Activated CD8-positive, alpha-beta T cell treated with anti-CD3 and anti-CD28 coated beads, Interleukin-2, amount 10 ng/mL, durations not matched to agents 7 days and 5 days (primary cell): ENCODE measurements around the gene DRAM2. TPM values are rescaled to one million over a fixed set of nuclear protein-coding genes. Genes with fewer than 3 reads are reported as not detected.
"Not testable (repeated sequence)": the region's sequence is repeated elsewhere in the genome, so short reads cannot be mapped to it uniquely, and the experiment has no call there.

Experiments
- ATAC-seq: fragments of 150-1000 bp; cut with Tn5 transposase; one replicate; pipeline ENCODE4 v1.10.0; 2021; ENCODE audit warnings: moderate library complexity
- CTCF ChIA-PET: fragments of 350-600 bp; sonication (Branson Sonifier 250); formaldehyde crosslinking; loops from one replicate; lab custom pipeline; 2021; ENCODE audit warnings: antibody characterized with exemption; lab: Charles Lee
- POLR2A ChIA-PET: fragments of 350-600 bp; sonication (Branson Sonifier 250); formaldehyde crosslinking; loops from one replicate; lab custom pipeline; 2021; ENCODE audit warnings: antibody characterized with exemption; lab: Charles Lee
- DNase-seq: peaks from one replicate; pipeline ENCODE4 v3.0.0-alpha.2; 2020
- H3K27ac Mint-ChIP-seq: one replicate; pipeline ENCODE4 v1.8.0; 2021; ENCODE audit warnings: mild to moderate bottlenecking, mixed read lengths
- H3K27me3 Mint-ChIP-seq: one replicate; pipeline ENCODE4 v1.8.0; 2021; ENCODE audit warnings: low read depth, mixed read lengths
- H3K36me3 Mint-ChIP-seq: one replicate; pipeline ENCODE4 v1.8.0; 2021; ENCODE audit warnings: low read depth, mixed read lengths
- H3K4me1 Mint-ChIP-seq: one replicate; pipeline ENCODE4 v1.8.0; 2021; ENCODE audit warnings: low read depth, mixed read lengths
- H3K4me3 Mint-ChIP-seq: one replicate; pipeline ENCODE4 v1.8.0; 2021; ENCODE audit warnings: mild to moderate bottlenecking, mixed read lengths
- H3K9me3 Mint-ChIP-seq: one replicate; pipeline ENCODE4 v1.8.0; 2022; ENCODE audit warnings: mixed read lengths; ENCODE audit not compliant: insufficient read depth
- total RNA-seq, 2 experiments: library from RNA; stranded (reverse); gene quantifications; one replicate each; pipeline ENCODE4 v1.2.3, GENCODE V29; 2021

DRAM2 gene
- total RNA-seq, 2 experiments from 2014 or later = 27.5 to 29.3 TPM

GRCh38 chr1:111104981-111105380 is 34.9 kb downstream of the DRAM2 start:
- Mint-ChIP-seq H3K4me1 (no peaks in the 10 kb centered on the region), H3K27ac (no peak overlapping the region), H3K9me3 (peaks cover 16% of the 10 kb centered on the region), H3K27me3 (peaks cover 8% of the 10 kb centered on the region), H3K4me3 (no peak overlapping the region), H3K36me3 (peaks cover 3% of the 10 kb centered on the region)
- DNase-seq (no peak), ATAC-seq (no peak)
- CTCF ChIA-PET = interaction anchor here (1.1 kb wide), 1 partner anchor 75 kb away, joined by 5 read pairs; no protein-coding TSS in a partner anchor
- POLR2A ChIA-PET = no interaction called here

- DNase-seq (no peak), ATAC-seq (no peak)
- ChIA-PET CTCF (no interaction called here), POLR2A (no interaction called here)
- Mint-ChIP-seq H3K27ac (no peak overlapping the region), H3K9me3 (peaks cover 14% of the 10 kb centered on the region), H3K27me3 (peaks cover 8% of the 10 kb centered on the region), H3K36me3 (no peaks in the 10 kb centered on the region), H3K4me1 (no peaks in the 10 kb centered on the region), H3K4me3 (no peak overlapping the region)
Observed at GRCh38 chr1:111101854-111102642, 37.8 kb downstream of the DRAM2 start.

GRCh38 chr1:111099289-111099688 is 40.6 kb downstream of the DRAM2 start:
- CTCF ChIA-PET = no interaction called here
- Mint-ChIP-seq H3K36me3 (no peaks in the 10 kb centered on the region), H3K27ac (no peak overlapping the region), H3K4me1 (no peaks in the 10 kb centered on the region), H3K4me3 (no peak overlapping the region), H3K27me3 (peaks cover 8% of the 10 kb centered on the region), H3K9me3 (peaks cover 14% of the 10 kb centered on the region)
- no peak for DNase-seq
- POLR2A ChIA-PET = no interaction called here
- ATAC-seq = no peak

GRCh38 chr1:111097356-111098099 is 42.4 kb downstream of the DRAM2 start:
- ATAC-seq = no peak
- POLR2A ChIA-PET = no interaction called here
- H3K27ac Mint-ChIP-seq = no peak overlapping the region

GRCh38 chr1:111095421-111095820 is 44.5 kb downstream of the DRAM2 start:
- CTCF ChIA-PET, H3K36me3 Mint-ChIP-seq, POLR2A ChIA-PET, H3K27ac Mint-ChIP-seq, H3K9me3 Mint-ChIP-seq, H3K27me3 Mint-ChIP-seq, ATAC-seq, DNase-seq, H3K4me1 Mint-ChIP-seq, H3K4me3 Mint-ChIP-seq: not testable (repeated sequence)

More at GRCh38 chr1:111097356-111098099, 42.4 kb downstream of the DRAM2 start:
- peaks cover 10% of the 10 kb centered on the region for H3K9me3 Mint-ChIP-seq
- no peak overlapping the region for H3K4me3 Mint-ChIP-seq
- H3K27me3 Mint-ChIP-seq = peaks cover 8% of the 10 kb centered on the region
- DNase-seq = no peak
- H3K4me1 Mint-ChIP-seq = no peaks in the 10 kb centered on the region
- CTCF ChIA-PET = no interaction called here
- H3K36me3 Mint-ChIP-seq = no peaks in the 10 kb centered on the region

- ATAC-seq (no peak), DNase-seq (no peak)
- Mint-ChIP-seq H3K4me1 (no peaks in the 10 kb centered on the region), H3K27ac (no peak overlapping the region), H3K27me3 (no peaks in the 10 kb centered on the region), H3K36me3 (no peaks in the 10 kb centered on the region), H3K9me3 (peaks cover 3% of the 10 kb centered on the region), H3K4me3 (no peak overlapping the region)
- ChIA-PET CTCF (interaction anchor here (1.1 kb wide), 1 partner anchor 18 kb away, joined by 3 read pairs; no protein-coding TSS in a partner anchor), POLR2A (no interaction called here)
Observed at GRCh38 chr1:111089638-111090037, 50.3 kb downstream of the DRAM2 start.

GRCh38 chr1:111085676-111086075 is 54.2 kb downstream of the DRAM2 start:
- no peak overlapping the region for H3K4me3 Mint-ChIP-seq
- no peak overlapping the region for H3K27ac Mint-ChIP-seq
- H3K36me3 Mint-ChIP-seq = no peaks in the 10 kb centered on the region
- ATAC-seq = no peak
- H3K4me1 Mint-ChIP-seq = no peaks in the 10 kb centered on the region
- peaks cover 20% of the 10 kb centered on the region for H3K27me3 Mint-ChIP-seq
- DNase-seq = no peak
- H3K9me3 Mint-ChIP-seq = peaks cover 6% of the 10 kb centered on the region
- ChIA-PET CTCF (no interaction called here), POLR2A (no interaction called here)

GRCh38 chr1:111084999-111085398 is 54.9 kb downstream of the DRAM2 start:
- peaks cover 6% of the 10 kb centered on the region for H3K9me3 Mint-ChIP-seq
- CTCF ChIA-PET = no interaction called here
- H3K27me3 Mint-ChIP-seq = peaks cover 20% of the 10 kb centered on the region
- no peak overlapping the region for H3K27ac Mint-ChIP-seq
- POLR2A ChIA-PET = no interaction called here
- DNase-seq (no peak), ATAC-seq (no peak)
- no peak overlapping the region for H3K4me3 Mint-ChIP-seq
- H3K36me3 Mint-ChIP-seq = no peaks in the 10 kb centered on the region
- H3K4me1 Mint-ChIP-seq = no peaks in the 10 kb centered on the region

GRCh38 chr1:111082421-111083203 is 57.3 kb downstream of the DRAM2 start:
- DNase-seq (no peak), ATAC-seq (no peak)
- no peaks in the 10 kb centered on the region for H3K4me1 Mint-ChIP-seq
- CTCF ChIA-PET = no interaction called here
- no peaks in the 10 kb centered on the region for H3K36me3 Mint-ChIP-seq
- H3K27ac Mint-ChIP-seq = no peak overlapping the region
- POLR2A ChIA-PET = no interaction called here
- H3K4me3 Mint-ChIP-seq = no peak overlapping the region
- H3K9me3 Mint-ChIP-seq = peaks cover 6% of the 10 kb centered on the region
- peaks cover 20% of the 10 kb centered on the region for H3K27me3 Mint-ChIP-seq

- H3K4me1 Mint-ChIP-seq, H3K36me3 Mint-ChIP-seq, H3K4me3 Mint-ChIP-seq, ATAC-seq, H3K27ac Mint-ChIP-seq, DNase-seq, POLR2A ChIA-PET, H3K9me3 Mint-ChIP-seq: not testable (repeated sequence)
- H3K27me3 Mint-ChIP-seq = peaks cover 30% of the 10 kb centered on the region
- CTCF ChIA-PET = interaction anchor here (1.7 kb wide), 1 partner anchor 49 kb away, joined by 4 read pairs; no protein-coding TSS in a partner anchor
Observed at GRCh38 chr1:111079329-111079728, 60.6 kb downstream of the DRAM2 start.

- H3K9me3 Mint-ChIP-seq, H3K36me3 Mint-ChIP-seq, POLR2A ChIA-PET, DNase-seq, H3K27ac Mint-ChIP-seq, H3K4me1 Mint-ChIP-seq, H3K4me3 Mint-ChIP-seq, ATAC-seq, CTCF ChIA-PET: not testable (repeated sequence)
- peaks cover 18% of the 10 kb centered on the region for H3K27me3 Mint-ChIP-seq
Observed at GRCh38 chr1:111077312-111077711, 62.6 kb downstream of the DRAM2 start.
